Activated CD4-positive, alpha-beta T cell treated with anti-CD3 and anti-CD28 coated beads, Interleukin-2, Interleukin-4, amounts not matched to agents 100 ng/mL and 50 ng/mL, durations not matched to agents 16 hours and 8 hours (primary cell): ENCODE measurements around the gene RRP1.

Source experiments
- DNase-seq: peaks from one replicate; pipeline ENCODE4 v3.0.0-alpha.2; 2020; ENCODE audit warnings: low spot score

RRP1 gene

GRCh38 chr21:43789276-43790009 is at the start of gene RRP1:
TSS of gene RRP1 (plus strand) at chr21:43789577. CDS start at chr21:43789630, 53 bp downstream.
- peak; percentile 94 for DNase-seq

- no peak for DNase-seq
These were observed 49.5 kb upstream of the RRP1 start for GRCh38 chr21:43739621-43740435.

GRCh38 chr21:43740497-43741156 is 48.8 kb upstream of the RRP1 start:
- DNase-seq: no peak

- DNase-seq: no peak
These were observed 47.8 kb upstream of the RRP1 start for GRCh38 chr21:43741423-43742096.

GRCh38 chr21:43743947-43744346 is 45.4 kb upstream of the RRP1 start:
- DNase-seq: no peak

- DNase-seq: no peak
These were observed 44.7 kb upstream of the RRP1 start for GRCh38 chr21:43744725-43745124.

GRCh38 chr21:43745772-43746517 is 43.4 kb upstream of the RRP1 start:
- no peak for DNase-seq

GRCh38 chr21:43748622-43749021 is 40.8 kb upstream of the RRP1 start:
- DNase-seq: no peak

- no peak for DNase-seq
These were observed 39.6 kb upstream of the RRP1 start for GRCh38 chr21:43749651-43750262.

GRCh38 chr21:43750339-43751033 is 38.9 kb upstream of the RRP1 start:
- DNase-seq: no peak

- DNase-seq: no peak
These were observed 37.3 kb upstream of the RRP1 start for GRCh38 chr21:43751955-43752591.

GRCh38 chr21:43752758-43753438 is 36.5 kb upstream of the RRP1 start:
- no peak for DNase-seq

GRCh38 chr21:43753439-43753799 is 36.0 kb upstream of the RRP1 start:
- DNase-seq: no peak

- DNase-seq: no peak
These were observed 34.2 kb upstream of the RRP1 start for GRCh38 chr21:43754948-43755781.

GRCh38 chr21:43755820-43756594 is 33.4 kb upstream of the RRP1 start:
- no peak for DNase-seq

- DNase-seq: no peak
These were observed 31.8 kb upstream of the RRP1 start for GRCh38 chr21:43757601-43758000.

GRCh38 chr21:43758111-43758641 is 31.2 kb upstream of the RRP1 start:
- DNase-seq: no peak
